Measurements from ENCODE around the gene YTHDC2.

YTHDC2 gene

DNA sequence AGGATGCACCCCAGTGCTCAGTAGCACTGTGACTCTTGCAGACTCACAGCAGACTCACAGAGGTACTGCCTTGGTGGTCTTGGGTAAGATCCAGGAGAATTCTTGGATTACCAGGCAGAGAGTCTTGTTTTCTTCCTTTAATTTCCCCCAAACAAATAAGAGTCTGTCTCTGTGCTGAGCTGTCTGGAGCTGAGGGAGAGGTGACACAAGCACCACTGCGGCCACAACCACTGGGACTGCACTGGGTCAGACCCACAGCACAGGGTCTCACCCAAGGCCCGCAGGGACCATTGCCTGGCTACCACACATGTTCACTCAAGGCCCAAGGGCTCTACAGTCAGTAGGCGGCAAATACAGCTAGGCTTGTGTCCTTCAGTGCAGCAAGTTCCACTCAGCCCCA lies 11.4 kb upstream of the YTHDC2 start:
- Histone ChIP-seq H3K4me1 (ENCODE audit: low read length) (no peaks in the 10 kb centered on the region), H3K36me3 (replicated peaks; ENCODE audit: insufficient read depth, low read length) (no peaks in the 10 kb centered on the region), H3K9ac (ENCODE audit: low read length) (no peak overlapping the region), H3K9me2 (replicated peaks; ENCODE audit: insufficient read depth, low read length) (no peaks in the 10 kb centered on the region), H3K4me2 (ENCODE audit: low read depth, low read length) (no peak overlapping the region), H3K4me3 (ENCODE audit: low read length) (no peak overlapping the region), H3K27me3 (replicated peaks; ENCODE audit: insufficient read depth, low read length) (no peaks in the 10 kb centered on the region), H3F3A (ENCODE audit: insufficient read depth, low read length) (no peaks in the 10 kb centered on the region), H4K20me1 (ENCODE audit: insufficient read depth, low read length) (no peaks in the 10 kb centered on the region), H3K27ac (ENCODE audit: low read length) (no peak overlapping the region), H3K9me3 (replicated peaks; ENCODE audit: insufficient read depth, low read length) (no peaks in the 10 kb centered on the region), H2AFZ (ENCODE audit: low read length) (no peak overlapping the region), H3K79me2 (ENCODE audit: low read length) (no peaks in the 10 kb centered on the region)
- no peak for DNase-seq
- TF ChIP-seq EZH2 (optimal IDR thresholded peaks at IDR 0.05; ENCODE audit: low read depth, low read length) (no peak), EZH2phosphoT487 (IDR thresholded peaks at IDR 0.05; ENCODE audit: low read length) (no peak)
- TF ChIP-seq, protein P1, sequence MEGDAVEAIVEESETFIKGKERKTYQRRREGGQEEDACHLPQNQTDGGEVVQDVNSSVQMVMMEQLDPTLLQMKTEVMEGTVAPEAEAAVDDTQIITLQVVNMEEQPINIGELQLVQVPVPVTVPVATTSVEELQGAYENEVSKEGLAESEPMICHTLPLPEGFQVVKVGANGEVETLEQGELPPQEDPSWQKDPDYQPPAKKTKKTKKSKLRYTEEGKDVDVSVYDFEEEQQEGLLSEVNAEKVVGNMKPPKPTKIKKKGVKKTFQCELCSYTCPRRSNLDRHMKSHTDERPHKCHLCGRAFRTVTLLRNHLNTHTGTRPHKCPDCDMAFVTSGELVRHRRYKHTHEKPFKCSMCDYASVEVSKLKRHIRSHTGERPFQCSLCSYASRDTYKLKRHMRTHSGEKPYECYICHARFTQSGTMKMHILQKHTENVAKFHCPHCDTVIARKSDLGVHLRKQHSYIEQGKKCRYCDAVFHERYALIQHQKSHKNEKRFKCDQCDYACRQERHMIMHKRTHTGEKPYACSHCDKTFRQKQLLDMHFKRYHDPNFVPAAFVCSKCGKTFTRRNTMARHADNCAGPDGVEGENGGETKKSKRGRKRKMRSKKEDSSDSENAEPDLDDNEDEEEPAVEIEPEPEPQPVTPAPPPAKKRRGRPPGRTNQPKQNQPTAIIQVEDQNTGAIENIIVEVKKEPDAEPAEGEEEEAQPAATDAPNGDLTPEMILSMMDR (IDR thresholded peaks at IDR 0.05; ENCODE audit: low read length), result no peak

- Histone ChIP-seq H4K20me1 (ENCODE audit: insufficient read depth, low read length) (no peaks in the 10 kb centered on the region), H3K27me3 (replicated peaks; ENCODE audit: insufficient read depth, low read length) (no peaks in the 10 kb centered on the region), H3K27ac (ENCODE audit: low read length) (no peak overlapping the region), H3K79me2 (ENCODE audit: low read length) (no peaks in the 10 kb centered on the region), H3F3A (ENCODE audit: insufficient read depth, low read length) (no peaks in the 10 kb centered on the region), H3K9me2 (replicated peaks; ENCODE audit: insufficient read depth, low read length) (no peaks in the 10 kb centered on the region), H3K9me3 (replicated peaks; ENCODE audit: insufficient read depth, low read length) (no peaks in the 10 kb centered on the region), H3K36me3 (replicated peaks; ENCODE audit: insufficient read depth, low read length) (no peaks in the 10 kb centered on the region), H3K4me2 (ENCODE audit: low read depth, low read length) (no peak overlapping the region), H3K9ac (ENCODE audit: low read length) (no peak overlapping the region), H3K4me1 (ENCODE audit: low read length) (no peaks in the 10 kb centered on the region), H3K4me3 (ENCODE audit: low read length) (no peak overlapping the region), H2AFZ (ENCODE audit: low read length) (no peak overlapping the region)
- TF ChIP-seq EZH2 (optimal IDR thresholded peaks at IDR 0.05; ENCODE audit: low read depth, low read length), result no peak
- TF ChIP-seq, protein P1 (IDR thresholded peaks at IDR 0.05; ENCODE audit: low read length), result no peak
- no peak for TF ChIP-seq EZH2phosphoT487 (IDR thresholded peaks at IDR 0.05; ENCODE audit: low read length)
- no peak for DNase-seq
Measured at GRCh38 chr5:113503146-113503545, 10.3 kb upstream of the YTHDC2 start.

- Histone ChIP-seq H4K20me1 (ENCODE audit: insufficient read depth, low read length) (no peaks in the 10 kb centered on the region), H3F3A (ENCODE audit: insufficient read depth, low read length) (no peaks in the 10 kb centered on the region), H2AFZ (ENCODE audit: low read length) (no peak overlapping the region), H3K9me2 (replicated peaks; ENCODE audit: insufficient read depth, low read length) (no peaks in the 10 kb centered on the region), H3K9me3 (replicated peaks; ENCODE audit: insufficient read depth, low read length) (no peaks in the 10 kb centered on the region), H3K4me2 (ENCODE audit: low read depth, low read length) (no peak overlapping the region), H3K79me2 (ENCODE audit: low read length) (no peaks in the 10 kb centered on the region), H3K4me1 (ENCODE audit: low read length) (no peaks in the 10 kb centered on the region), H3K4me3 (ENCODE audit: low read length) (no peak overlapping the region), H3K9ac (ENCODE audit: low read length) (no peak overlapping the region), H3K36me3 (replicated peaks; ENCODE audit: insufficient read depth, low read length) (no peaks in the 10 kb centered on the region), H3K27ac (ENCODE audit: low read length) (no peak overlapping the region), H3K27me3 (replicated peaks; ENCODE audit: insufficient read depth, low read length) (no peaks in the 10 kb centered on the region)
- DNase-seq, result no peak
- TF ChIP-seq EZH2 (optimal IDR thresholded peaks at IDR 0.05; ENCODE audit: low read depth, low read length) (no peak), EZH2phosphoT487 (IDR thresholded peaks at IDR 0.05; ENCODE audit: low read length) (no peak)
- TF ChIP-seq, protein P1 (IDR thresholded peaks at IDR 0.05; ENCODE audit: low read length), result no peak
Measured at GRCh38 chr5:113505181-113505580, 8.3 kb upstream of the YTHDC2 start.
